ENCODE measurements around the gene SEPTIN5. TPM values are rescaled to one million over a fixed set of nuclear protein-coding genes. Genes with fewer than 3 reads are reported as not detected.
"Not testable (repeated sequence)": the region's sequence is repeated elsewhere in the genome, so short reads cannot be mapped to it uniquely, and the experiment has no call there.

The SEPTIN5 gene
- total RNA-seq (ENCODE audit: insufficient read depth, low replicate concordance): 47.7 TPM

DNA sequence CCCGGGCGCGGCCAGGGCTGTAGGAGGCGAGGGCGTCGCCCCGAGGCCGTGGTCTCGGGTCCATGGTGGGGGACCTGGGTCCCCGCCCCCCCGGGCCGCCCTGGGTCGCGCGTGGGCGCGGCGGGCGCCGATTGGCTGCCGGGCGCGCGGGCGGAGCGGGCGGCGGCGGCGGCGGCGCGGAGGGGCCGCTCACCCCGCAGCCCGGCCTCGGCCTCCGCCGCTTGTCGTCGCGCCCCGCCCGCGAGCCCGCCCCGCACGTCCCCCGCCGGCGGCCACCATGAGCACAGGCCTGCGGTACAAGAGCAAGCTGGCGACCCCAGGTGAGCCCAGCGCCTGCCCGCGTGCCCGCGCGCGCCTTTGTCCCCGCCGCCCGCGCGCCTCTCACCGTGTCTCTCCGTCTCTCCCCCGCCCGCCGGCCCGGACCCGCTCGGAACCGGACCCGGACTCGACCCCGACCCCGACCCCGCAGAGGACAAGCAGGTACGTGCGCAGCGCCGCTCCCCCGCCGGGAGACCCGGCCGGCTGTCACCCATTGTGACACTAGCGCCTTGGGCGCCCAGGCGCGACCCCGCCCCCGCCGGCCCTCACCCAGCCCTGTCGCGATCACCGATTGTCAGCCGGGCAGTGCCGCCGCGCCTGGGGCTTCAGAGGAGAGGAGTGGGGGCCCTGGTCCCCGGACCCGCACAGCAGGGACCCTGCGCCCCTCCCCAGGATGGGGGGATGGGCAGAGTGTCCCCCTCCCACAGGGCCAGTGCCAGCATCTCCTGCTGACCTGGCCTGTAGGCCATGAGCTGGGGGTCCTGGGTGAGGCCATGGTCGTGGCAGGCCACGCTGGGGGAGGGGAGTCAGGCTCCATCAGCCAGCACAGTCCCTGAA lies at the start of gene SEPTIN5:
SEPTIN5 (plus strand) TSS at position 192 of the 876 bp plus-strand sequence; CDS start at position 278, 86 bp downstream.
- no peak for DNase-seq (ENCODE audit: low spot score)

DNA sequence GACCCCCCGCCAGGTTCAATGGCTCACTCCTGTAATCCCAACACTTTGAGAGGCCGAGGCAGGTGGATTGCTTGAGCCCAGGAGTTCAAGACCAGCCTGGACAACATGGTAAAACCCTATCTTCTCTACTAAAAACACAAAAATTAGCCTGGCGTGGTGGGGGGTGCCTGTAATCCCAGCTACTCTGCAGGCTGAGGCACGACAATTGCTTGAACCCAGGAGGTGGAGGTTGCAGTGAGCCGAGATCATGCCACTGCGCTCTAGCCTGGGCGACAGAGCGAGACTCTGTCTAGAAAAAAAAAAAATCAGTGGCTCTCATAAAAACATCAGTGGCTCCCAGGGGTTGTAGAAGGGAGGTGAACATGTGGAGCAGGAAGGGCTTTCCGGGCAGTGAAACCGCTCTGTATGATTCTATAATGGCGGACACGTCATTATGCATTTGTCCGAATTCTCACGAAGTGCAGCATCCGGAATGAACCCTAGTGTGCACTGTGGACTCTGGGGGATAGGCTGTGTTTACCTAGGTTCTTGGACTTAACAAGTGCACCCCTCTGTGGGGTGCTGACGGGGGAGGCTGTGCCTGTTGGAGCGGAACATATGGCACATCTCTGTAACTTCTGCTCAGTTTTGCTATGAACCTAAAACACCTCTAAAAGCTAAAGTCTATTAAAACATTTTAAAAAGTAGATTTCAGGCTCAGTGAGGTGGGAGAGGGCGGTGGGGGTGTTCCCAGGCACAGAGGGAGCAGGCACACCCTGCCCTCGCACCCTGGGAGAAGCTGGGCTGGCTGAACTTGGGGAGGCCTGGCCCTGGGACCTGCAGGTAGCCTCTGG lies 49.1 kb upstream of the SEPTIN5 start:
- DNase-seq (ENCODE audit: low spot score): no peak

DNA sequence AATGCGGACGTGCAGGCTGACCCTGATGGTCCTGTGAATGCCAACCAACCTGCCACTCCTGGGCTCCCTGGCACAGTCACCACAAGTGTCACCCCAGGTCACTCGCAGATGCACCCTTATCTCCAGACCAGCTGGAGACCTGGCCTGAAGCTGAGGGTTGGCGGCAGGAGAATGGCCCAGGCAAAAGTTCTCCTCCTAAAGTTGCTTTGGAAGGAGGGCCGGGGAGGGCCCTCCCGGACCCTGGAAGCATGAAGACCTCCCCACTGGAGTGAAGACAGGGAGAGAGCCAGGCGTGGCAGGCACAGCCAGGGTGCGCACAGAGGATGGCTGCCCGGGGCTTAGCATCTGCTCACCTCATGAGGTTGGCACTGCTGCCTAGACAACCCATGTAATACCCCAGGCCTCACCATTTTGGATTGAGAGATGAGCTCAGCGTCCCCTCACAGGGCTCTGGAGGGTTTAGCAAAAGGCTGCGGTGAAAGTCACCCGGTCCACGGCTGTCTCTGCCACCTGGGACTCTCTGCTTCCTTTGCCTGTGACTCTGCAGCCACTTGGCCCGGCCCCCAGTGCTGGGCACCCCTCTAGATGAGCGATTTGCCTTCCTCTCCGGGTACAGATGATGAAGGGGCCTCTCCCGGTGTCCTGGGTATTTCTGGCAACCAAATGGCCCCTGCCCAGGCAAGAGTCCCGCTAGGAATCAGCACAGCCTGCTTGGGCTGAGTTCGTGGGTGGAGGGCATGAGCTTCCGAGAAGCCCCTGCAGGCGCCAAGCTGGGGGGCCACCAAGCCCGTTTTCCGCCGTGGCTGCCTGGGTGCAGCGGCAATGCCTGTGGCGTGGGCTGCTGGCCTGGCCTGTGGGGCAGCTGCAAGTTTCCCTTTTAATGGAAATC lies 48.3 kb upstream of the SEPTIN5 start:
- DNase-seq (ENCODE audit: low spot score): no peak

- DNase-seq (ENCODE audit: low spot score): peak; percentile 26
Observed at GRCh38 chr22:19666673-19667593, 47.4 kb upstream of the SEPTIN5 start.

- DNase-seq (ENCODE audit: low spot score): no peak
Observed at GRCh38 chr22:19667872-19668740, 46.2 kb upstream of the SEPTIN5 start.

DNA sequence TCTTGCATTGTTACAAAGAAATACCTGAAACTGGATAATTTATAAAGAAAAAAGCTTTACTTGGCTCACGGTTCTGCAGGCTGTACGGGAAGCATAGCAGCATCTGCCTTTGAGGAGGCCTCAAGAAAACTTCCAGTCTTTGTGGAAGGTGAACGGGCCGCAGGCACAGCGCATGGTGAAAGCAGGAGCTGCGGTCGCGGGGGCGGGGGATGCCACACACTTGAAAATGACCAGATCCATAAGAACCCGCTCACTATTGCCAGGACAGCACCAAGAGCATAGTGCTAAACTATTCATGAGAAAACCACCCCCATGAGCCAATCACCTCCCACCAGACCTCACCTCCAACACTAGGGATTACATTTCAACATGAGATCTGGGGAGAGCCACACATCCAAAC lies 45.6 kb upstream of the SEPTIN5 start:
- no peak for DNase-seq (ENCODE audit: low spot score)

DNA sequence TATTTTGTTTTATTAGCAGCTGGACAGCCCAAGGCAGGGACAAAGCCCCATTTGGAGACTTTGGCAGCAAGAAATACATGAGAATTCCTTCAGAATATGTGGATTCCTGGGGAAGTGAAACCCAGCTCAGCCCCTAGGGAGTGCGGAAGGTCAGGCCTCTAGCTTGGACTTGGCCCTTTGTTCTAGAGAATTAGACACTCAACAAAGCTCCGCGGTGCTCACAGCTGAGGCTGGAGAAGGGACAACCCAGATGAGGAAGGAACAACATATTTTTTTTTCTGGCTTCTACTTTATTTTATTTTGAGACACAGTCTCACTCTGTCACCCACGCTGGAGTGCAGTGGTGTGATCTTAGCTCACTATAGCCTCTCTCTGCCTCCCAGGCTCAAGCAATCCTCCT lies 44.7 kb upstream of the SEPTIN5 start:
- DNase-seq (ENCODE audit: low spot score): no peak

- DNase-seq (ENCODE audit: low spot score): no peak
Observed at GRCh38 chr22:19671316-19671715, 43.0 kb upstream of the SEPTIN5 start.

- DNase-seq (ENCODE audit: low spot score): no peak
Observed at GRCh38 chr22:19672054-19672776, 42.1 kb upstream of the SEPTIN5 start.

- no peak for DNase-seq (ENCODE audit: low spot score)
Observed at GRCh38 chr22:19673660-19674059, 40.6 kb upstream of the SEPTIN5 start.

GRCh38 chr22:19674129-19674928 lies 40.0 kb upstream of the SEPTIN5 start:
- DNase-seq (ENCODE audit: low spot score): peak; percentile 35

DNA sequence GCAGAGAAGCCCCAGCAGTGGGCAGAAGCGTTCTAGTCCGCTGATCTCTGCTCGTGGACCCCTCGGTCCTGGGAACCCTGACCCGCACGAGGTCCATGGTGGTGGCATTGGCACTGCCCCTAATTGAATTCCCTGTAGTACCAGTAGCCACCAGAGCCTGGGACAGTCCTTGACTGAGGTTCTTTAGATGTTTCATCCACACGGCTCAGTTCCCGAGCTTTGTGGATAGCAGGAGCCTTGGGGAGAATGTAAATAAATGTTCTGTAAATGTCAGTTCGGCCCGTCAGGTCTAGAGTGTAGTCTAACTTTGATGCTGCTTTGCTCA lies 39.4 kb upstream of the SEPTIN5 start:
- no peak for DNase-seq (ENCODE audit: low spot score)

DNA sequence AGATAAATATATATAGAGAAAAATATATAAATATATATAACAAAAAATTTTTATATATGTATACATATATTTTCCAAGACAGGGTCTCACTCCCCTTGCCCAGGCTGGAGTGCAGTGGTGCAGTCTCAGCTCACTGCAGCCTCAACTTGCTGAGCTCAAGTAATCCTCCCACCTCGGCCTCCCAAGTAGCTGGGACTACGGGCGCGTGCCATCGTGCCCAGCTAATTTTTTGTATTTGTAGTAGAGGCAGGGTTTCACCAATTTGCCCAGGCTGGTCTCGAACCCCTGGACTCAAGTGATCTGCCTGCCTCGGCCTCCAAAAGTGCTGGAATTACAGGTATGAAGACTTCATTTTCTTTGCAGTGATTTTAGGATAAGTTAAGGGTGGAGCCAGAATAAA lies 38.9 kb upstream of the SEPTIN5 start:
- DNase-seq (ENCODE audit: low spot score): no peak

DNA sequence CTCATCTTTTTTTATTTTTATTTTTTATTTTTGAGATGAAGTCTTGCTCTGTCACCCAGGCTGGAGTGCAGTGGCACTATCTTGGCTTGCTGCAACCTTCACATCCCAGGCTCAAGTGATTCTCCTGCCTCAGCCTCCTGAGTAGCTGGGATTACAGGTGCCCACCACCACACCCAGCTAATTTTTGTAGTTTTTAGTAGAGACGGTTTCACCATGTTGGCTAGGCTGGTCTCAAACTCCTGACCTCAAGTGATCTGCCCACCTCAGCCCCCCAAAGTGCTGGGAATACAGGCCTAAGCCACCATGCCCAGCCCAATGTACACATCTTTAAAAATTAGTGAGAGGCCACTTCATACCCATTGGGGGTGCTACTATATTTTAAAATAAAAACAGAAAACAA lies 37.9 kb upstream of the SEPTIN5 start:
- DNase-seq (ENCODE audit: low spot score): not testable (repeated sequence)

DNA sequence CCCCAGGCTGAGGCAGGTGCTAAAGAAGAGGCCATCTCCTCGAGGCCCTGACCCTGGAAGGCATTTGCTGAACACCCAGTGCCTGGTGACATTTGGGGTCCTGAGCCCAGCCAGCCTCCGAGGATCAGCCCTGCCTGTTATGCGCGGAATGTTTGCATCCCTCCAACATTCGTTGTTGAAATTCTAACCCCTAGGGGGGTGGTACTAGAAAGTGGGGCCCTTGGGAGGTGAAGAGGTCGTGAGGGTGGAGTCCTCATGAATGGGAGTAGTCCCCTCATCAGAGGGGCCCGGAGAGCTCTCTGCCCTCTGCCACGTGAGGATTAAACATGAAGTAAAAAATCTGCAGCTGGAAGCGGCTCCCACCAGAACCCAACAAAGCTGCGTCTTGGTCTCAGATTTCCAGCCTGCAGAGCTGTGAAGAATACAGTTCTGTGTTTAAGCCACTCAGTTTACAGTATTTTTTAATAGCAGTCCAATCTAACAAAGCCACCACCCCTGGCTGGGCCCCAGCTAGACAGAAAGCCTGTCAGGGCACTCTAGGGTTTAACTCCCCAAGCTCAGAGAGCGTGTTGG lies 35.3 kb upstream of the SEPTIN5 start:
- DNase-seq (ENCODE audit: low spot score): peak; percentile 20

DNA sequence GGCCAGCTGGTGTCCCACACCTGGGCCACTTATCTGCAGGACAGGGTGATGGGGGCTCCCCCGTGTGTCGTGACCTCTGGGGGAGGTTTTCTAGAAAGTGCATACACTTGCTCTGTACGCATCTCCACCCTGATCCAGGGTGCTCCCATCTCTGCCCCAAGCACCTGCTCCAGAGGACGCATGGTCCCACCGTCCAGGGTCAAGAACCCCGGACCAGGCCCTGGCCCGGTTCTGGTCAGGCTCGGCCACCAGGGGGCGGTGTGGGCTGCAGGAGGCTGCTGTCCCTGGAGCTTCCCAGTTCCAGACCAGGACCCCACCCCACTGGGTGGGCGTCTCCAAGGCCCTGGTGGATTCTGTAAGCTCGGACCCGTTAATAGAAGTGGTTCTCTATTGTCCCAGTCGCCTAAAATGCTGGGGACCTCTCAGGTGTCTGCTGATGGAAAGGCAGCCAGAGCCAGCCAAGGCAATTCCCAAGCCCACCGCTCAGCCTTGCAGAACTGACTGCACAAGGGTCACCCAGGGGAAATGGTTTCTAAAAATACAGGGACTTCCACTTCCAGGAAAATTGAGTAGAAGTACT lies 34.7 kb upstream of the SEPTIN5 start:
- DNase-seq (ENCODE audit: low spot score): no peak

DNA sequence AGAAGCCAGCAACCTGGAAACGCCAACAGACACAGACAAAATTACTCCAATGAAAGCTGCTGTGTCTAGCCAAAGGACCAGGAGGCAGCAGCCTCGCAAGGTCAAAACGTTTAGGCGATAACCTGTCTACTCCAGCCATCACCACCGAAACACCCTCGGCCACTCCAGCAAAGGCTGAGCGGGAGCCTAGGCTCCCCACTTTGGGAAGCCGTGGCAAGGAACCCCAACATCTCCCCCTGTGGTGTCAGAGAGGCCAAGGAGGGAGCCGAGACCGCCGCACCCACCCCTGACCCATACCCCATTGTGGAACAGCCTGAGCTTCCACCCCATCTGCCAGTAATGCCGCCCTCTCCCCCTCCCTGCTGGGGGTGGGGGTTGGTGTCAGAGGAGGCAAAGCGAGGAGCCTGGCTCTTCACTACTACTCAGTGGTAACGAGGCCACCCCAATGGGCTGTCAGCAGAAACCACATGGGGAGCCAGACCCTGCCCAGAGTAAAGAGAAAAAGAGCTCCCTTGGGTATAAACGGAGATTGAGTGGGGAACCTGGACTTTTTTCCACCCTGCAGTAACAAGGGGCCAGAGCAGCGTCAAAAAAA lies 33.9 kb upstream of the SEPTIN5 start:
- DNase-seq (ENCODE audit: low spot score): no peak

Measured in umbilical cord (tissue), 2 donors.